Central memory CD8-positive, alpha-beta T cell (primary cell): ENCODE results near the gene GPR4.

ENCODE experiments used
- ATAC-seq: fragments of 150-1000 bp; cut with Tn5 transposase; replicated peaks from 2 replicates; pipeline ENCODE4 v1.10.0; 2022; ENCODE audit warnings: mild to moderate bottlenecking, moderate FRiP score, moderate number of reproducible peaks; ENCODE audit not compliant: poor library complexity, severe bottlenecking; ENCODE audit errors: extremely low read depth
- DNase-seq, 2 donors: peaks; one replicate each; pipeline ENCODE4 v3.0.0; 2021; ENCODE audit warnings: low spot score in 2 of 2
- H3K27ac Mint-ChIP-seq: one replicate; pipeline ENCODE4 v1.8.0; 2022; ENCODE audit warnings: low read depth, mild to moderate bottlenecking, moderate library complexity, mixed read lengths
- H3K27me3 Mint-ChIP-seq: one replicate; pipeline ENCODE4 v1.8.0; 2022; ENCODE audit warnings: mixed read lengths
- H3K36me3 Mint-ChIP-seq: one replicate; pipeline ENCODE4 v1.8.0; 2022; ENCODE audit warnings: mild to moderate bottlenecking, moderate library complexity, mixed read lengths; ENCODE audit not compliant: insufficient read depth
- H3K4me1 Mint-ChIP-seq: one replicate; pipeline ENCODE4 v1.8.0; 2022; ENCODE audit warnings: mixed read lengths
- H3K4me3 Mint-ChIP-seq: one replicate; pipeline ENCODE4 v1.8.0; 2022; ENCODE audit warnings: mild to moderate bottlenecking, moderate library complexity, mixed read lengths
- H3K9me3 Mint-ChIP-seq: one replicate; pipeline ENCODE4 v1.8.0; 2022; ENCODE audit warnings: mixed read lengths

The GPR4 gene

GRCh38 chr19:45591638-45592005, 10.4 kb downstream of the GPR4 start:
- ATAC-seq (no peak), DNase-seq (no peak)
- no peaks in the 10 kb centered on the region for H3K4me1 Mint-ChIP-seq
- no peak overlapping the region for H3K4me3 Mint-ChIP-seq
- H3K36me3 Mint-ChIP-seq, result no peaks in the 10 kb centered on the region
- no peak overlapping the region for H3K27ac Mint-ChIP-seq
- H3K27me3 Mint-ChIP-seq, result peaks cover 49% of the 10 kb centered on the region
- H3K9me3 Mint-ChIP-seq, result no peaks in the 10 kb centered on the region

- no peaks in the 10 kb centered on the region for H3K9me3 Mint-ChIP-seq
- no peak for ATAC-seq
- no peak overlapping the region for H3K4me3 Mint-ChIP-seq
- peaks cover 44% of the 10 kb centered on the region for H3K27me3 Mint-ChIP-seq
- no peaks in the 10 kb centered on the region for H3K36me3 Mint-ChIP-seq
- no peaks in the 10 kb centered on the region for H3K4me1 Mint-ChIP-seq
- H3K27ac Mint-ChIP-seq, result no peak overlapping the region
- DNase-seq, result no peak
Observed at GRCh38 chr19:45591004-45591637, 10.9 kb downstream of the GPR4 start.

GRCh38 chr19:45590300-45591003, 11.6 kb downstream of the GPR4 start:
- no peak overlapping the region for H3K4me3 Mint-ChIP-seq
- no peak for ATAC-seq
- no peaks in the 10 kb centered on the region for H3K36me3 Mint-ChIP-seq
- peaks cover under 1% of the 10 kb centered on the region for H3K4me1 Mint-ChIP-seq
- no peak for DNase-seq
- peaks cover 37% of the 10 kb centered on the region for H3K27me3 Mint-ChIP-seq
- no peak overlapping the region for H3K27ac Mint-ChIP-seq
- H3K9me3 Mint-ChIP-seq, result no peaks in the 10 kb centered on the region

GRCh38 chr19:45589768-45590167, 12.2 kb downstream of the GPR4 start:
- Mint-ChIP-seq H3K9me3 (no peaks in the 10 kb centered on the region), H3K4me1 (peaks cover 6% of the 10 kb centered on the region), H3K27ac (no peak overlapping the region), H3K36me3 (peaks cover 3% of the 10 kb centered on the region), H3K4me3 (no peak overlapping the region), H3K27me3 (peaks cover 36% of the 10 kb centered on the region)
- ATAC-seq, result no peak
- no peak for DNase-seq

GRCh38 chr19:45587873-45588272, 14.1 kb downstream of the GPR4 start:
- Mint-ChIP-seq H3K36me3 (peaks cover 13% of the 10 kb centered on the region), H3K4me3 (no peak overlapping the region), H3K27ac (no peak overlapping the region), H3K4me1 (peaks cover 12% of the 10 kb centered on the region), H3K27me3 (peaks cover 36% of the 10 kb centered on the region), H3K9me3 (no peaks in the 10 kb centered on the region)
- ATAC-seq (no peak), DNase-seq (no peak)

- H3K27me3 Mint-ChIP-seq, result peaks cover 10% of the 10 kb centered on the region
- H3K9me3 Mint-ChIP-seq, result no peaks in the 10 kb centered on the region
- H3K4me1 Mint-ChIP-seq, result peaks cover 12% of the 10 kb centered on the region
- DNase-seq (no peak), ATAC-seq (no peak)
- H3K36me3 Mint-ChIP-seq, result peaks cover 16% of the 10 kb centered on the region
- peak overlapping the region; percentile 89 for H3K27ac Mint-ChIP-seq
- H3K4me3 Mint-ChIP-seq, result peak overlapping the region; percentile 82
Observed at GRCh38 chr19:45585158-45585577, 16.8 kb downstream of the GPR4 start.

- peak within 1 kb of the TSS; percentile 89 for H3K27ac Mint-ChIP-seq
- H3K4me3 Mint-ChIP-seq, result peak within 1 kb of the TSS; percentile 82
- H3K27me3 Mint-ChIP-seq, result peaks cover 3% of the 10 kb centered on the region
- H3K9me3 Mint-ChIP-seq, result no peaks in the 10 kb centered on the region
- peaks cover 12% of the 10 kb centered on the region for H3K4me1 Mint-ChIP-seq
- peaks cover 16% of the 10 kb centered on the region for H3K36me3 Mint-ChIP-seq
- DNase-seq, result peak; percentile 95 to 99
- ATAC-seq, result peak; percentile 89
Observed at GRCh38 chr19:45584332-45585157, 17.5 kb downstream of the GPR4 start, which contains the start of gene OPA3. TSS of gene OPA3 (minus strand) at chr19:45584802. CDS start at chr19:45584764, 38 bp downstream.

- H3K27ac Mint-ChIP-seq, result no peak overlapping the region
- DNase-seq (no peak), ATAC-seq (no peak)
- H3K4me3 Mint-ChIP-seq, result peak overlapping the region; percentile 6
- H3K36me3 Mint-ChIP-seq, result peaks cover 20% of the 10 kb centered on the region
- H3K27me3 Mint-ChIP-seq, result no peaks in the 10 kb centered on the region
- H3K9me3 Mint-ChIP-seq, result no peaks in the 10 kb centered on the region
- H3K4me1 Mint-ChIP-seq, result peaks cover 27% of the 10 kb centered on the region
Observed at GRCh38 chr19:45581576-45581975, 20.4 kb downstream of the GPR4 start.

- Mint-ChIP-seq H3K27ac (no peak overlapping the region), H3K9me3 (no peaks in the 10 kb centered on the region), H3K27me3 (no peaks in the 10 kb centered on the region), H3K36me3 (peaks cover 7% of the 10 kb centered on the region), H3K4me1 (peaks cover 17% of the 10 kb centered on the region), H3K4me3 (no peak overlapping the region)
- no peak for DNase-seq
- no peak for ATAC-seq
Observed at GRCh38 chr19:45578861-45579260, 23.2 kb downstream of the GPR4 start.

GRCh38 chr19:45577111-45577905, 24.7 kb downstream of the GPR4 start:
- peaks cover 5% of the 10 kb centered on the region for H3K36me3 Mint-ChIP-seq
- no peak overlapping the region for H3K27ac Mint-ChIP-seq
- H3K4me1 Mint-ChIP-seq, result peaks cover 17% of the 10 kb centered on the region
- DNase-seq, result no peak
- no peak overlapping the region for H3K4me3 Mint-ChIP-seq
- H3K27me3 Mint-ChIP-seq, result no peaks in the 10 kb centered on the region
- no peak for ATAC-seq
- H3K9me3 Mint-ChIP-seq, result no peaks in the 10 kb centered on the region

GRCh38 chr19:45576682-45577081, 25.3 kb downstream of the GPR4 start:
- Mint-ChIP-seq H3K27ac (no peak overlapping the region), H3K27me3 (no peaks in the 10 kb centered on the region), H3K36me3 (peaks cover 5% of the 10 kb centered on the region), H3K9me3 (no peaks in the 10 kb centered on the region), H3K4me1 (peaks cover 17% of the 10 kb centered on the region), H3K4me3 (no peak overlapping the region)
- DNase-seq, result no peak
- no peak for ATAC-seq

GRCh38 chr19:45575216-45575615, 26.8 kb downstream of the GPR4 start:
- Mint-ChIP-seq H3K36me3 (peaks cover 4% of the 10 kb centered on the region), H3K27me3 (no peaks in the 10 kb centered on the region), H3K4me3 (no peak overlapping the region), H3K27ac (no peak overlapping the region), H3K4me1 (peaks cover 17% of the 10 kb centered on the region), H3K9me3 (no peaks in the 10 kb centered on the region)
- ATAC-seq, result no peak
- no peak for DNase-seq
